CD4-positive, alpha-beta T cell treated with Interleukin-12 subunit alpha and Interleukin-12 subunit beta, for 1 hour (primary cell): Measurements from ENCODE around the gene ESRRB.

Experiments used
- DNase-seq: peaks from one replicate; pipeline ENCODE4 v3.0.0-alpha.2; 2020

The ESRRB gene

DNA sequence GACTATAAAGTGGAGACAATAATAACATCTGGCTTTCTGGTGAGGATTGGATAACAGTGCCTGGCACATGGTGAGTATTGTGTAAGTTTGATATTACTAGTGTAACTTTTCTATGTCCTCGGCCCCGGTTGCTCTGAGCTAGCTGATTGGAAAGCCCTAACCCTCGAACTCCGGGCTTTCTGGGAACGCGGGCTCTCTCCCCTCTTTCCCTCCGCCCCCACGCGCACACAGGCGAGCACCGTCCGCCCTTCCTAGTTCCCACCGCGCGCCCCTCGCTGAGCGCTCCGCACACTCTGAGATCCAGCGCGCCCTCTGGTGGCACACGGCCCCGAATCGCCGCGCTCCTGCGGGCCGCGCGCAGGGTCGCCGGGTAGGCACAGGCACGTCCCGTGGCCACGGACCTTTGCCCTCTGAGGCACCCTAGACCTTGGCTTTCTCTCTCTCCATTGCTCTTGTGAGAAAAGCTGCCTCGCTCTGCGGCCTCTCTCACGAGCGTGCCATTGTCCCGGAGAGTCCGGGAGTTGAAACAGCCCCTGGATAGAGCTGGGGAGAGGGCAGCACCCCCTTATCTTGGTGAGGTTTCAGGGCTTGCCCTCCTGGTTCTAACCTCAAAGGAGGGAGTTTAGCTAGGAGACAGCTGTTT, 23.2 kb upstream of the ESRRB start:
- DNase-seq, result peak; percentile 30

DNA sequence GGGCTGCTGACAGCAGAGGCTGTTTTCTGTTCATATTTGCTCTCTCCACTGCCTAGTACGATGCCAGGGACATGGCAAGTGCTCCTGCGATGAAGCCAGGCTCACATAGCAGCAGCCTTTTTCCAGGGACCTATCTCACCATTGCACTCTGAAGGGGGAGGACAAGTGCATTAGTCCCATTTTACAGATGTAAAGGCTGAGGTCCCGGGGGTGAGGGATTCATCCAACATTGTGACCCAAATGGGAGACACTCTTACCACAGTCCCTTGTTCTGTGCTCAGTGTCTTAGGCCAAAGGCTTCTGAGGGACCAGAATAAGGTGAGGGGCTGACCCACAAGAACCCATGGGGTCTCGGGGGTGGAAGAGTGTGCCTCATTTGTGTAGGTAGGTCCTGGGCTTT, 21.6 kb upstream of the ESRRB start:
- no peak for DNase-seq

DNA sequence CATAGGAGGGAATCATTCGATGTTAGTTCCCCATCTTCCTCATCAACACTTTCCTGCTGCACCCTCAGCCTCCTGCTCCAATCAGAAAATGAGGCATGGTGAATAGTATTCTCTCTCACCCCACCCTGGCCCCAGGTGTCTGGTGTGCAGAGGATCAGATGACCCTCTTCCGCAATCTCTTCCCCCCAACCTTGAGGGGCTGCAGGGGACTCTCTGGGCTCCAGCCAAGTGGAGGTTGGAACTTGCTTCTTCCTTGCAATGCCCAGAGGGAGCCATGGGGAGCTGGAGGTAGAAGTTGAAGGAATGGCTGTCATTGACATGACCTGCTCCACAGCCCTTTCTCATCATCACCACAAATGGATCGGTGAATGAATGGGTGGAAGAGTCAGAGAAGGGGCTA, 20.2 kb upstream of the ESRRB start:
- no peak for DNase-seq

DNA sequence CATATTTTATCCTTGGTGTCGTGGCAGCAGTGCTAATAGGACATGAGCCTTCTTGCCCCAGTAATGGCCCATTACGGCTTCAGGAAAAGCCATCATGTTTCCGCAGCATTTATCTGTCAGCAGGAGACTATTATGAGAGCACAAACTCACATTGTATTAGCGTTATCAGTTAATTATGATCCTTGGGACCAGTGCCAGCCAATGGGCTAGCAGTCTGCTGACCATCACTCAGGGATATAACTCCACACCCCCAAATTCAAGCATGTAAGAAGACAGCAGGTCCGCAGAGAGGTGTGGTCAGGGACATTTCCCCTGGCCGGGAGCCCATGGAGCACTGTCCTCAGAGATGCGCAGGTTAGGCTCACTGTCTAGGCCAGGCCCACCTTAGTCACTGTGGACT, 4.9 kb upstream of the ESRRB start:
- no peak for DNase-seq

DNA sequence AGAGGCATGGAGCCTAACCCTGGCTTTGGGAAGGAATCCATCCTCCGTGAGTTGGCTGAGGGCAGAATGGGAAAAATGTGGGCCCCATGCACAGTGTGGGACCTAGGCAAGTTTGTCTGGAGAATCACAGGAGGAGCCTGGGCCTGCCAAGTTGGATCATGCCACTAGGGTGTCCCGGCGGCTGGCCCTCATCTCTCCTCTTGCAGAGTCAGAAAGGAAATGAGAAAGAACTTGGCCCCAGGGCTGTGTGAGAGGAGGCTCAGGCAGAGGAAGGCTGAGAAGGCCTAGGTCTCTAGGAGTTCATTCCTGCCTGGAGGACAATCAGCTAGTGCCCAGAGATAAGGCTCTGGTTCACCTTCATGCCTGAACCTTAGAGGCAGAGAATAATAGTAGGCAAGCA, 2.5 kb upstream of the ESRRB start:
- DNase-seq, result no peak

DNA sequence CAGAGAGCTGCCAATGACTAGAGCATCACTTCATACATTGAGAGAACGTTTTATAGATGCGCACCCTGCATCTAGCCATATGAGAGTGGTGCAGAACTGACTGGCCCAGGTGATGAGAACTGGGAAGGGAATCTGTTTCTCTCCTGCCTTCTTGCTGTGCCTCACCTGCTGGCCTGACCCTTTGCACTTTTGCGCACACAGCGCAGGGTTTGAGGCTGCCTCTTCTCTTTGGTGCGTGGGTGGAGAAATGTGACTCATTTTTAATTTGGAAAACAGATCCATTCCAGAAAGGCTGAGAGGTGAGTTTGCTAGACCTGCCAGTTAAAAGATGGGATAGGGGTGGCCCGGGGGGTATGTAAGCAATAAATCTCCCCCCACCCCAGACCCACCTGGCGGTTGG, 453 bp upstream of the ESRRB start:
- DNase-seq, result no peak

DNA sequence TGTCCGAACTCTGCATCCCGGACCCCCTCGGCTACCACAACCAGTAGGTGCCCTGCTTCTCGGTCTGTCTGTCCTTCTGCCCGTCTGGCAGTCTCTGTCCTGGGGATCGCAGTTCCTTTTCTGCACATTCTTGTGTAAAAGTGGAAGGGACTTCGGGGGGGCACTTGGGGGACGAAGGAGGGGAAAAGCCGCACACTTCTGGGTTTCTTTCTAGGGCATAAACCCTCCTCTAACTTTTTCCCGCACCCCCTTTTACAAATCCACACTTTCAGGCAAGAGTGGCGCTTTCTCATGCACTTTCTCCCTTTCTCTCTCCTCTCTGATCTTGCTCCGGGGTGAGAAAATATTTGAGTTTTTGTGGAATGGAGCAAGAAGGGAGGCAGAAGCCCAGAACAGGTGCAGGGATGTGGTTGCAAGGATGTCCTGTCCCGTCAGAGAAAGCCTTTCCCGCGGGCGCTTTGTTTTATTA, 506 bp downstream of the ESRRB start:
- DNase-seq, result no peak

DNA sequence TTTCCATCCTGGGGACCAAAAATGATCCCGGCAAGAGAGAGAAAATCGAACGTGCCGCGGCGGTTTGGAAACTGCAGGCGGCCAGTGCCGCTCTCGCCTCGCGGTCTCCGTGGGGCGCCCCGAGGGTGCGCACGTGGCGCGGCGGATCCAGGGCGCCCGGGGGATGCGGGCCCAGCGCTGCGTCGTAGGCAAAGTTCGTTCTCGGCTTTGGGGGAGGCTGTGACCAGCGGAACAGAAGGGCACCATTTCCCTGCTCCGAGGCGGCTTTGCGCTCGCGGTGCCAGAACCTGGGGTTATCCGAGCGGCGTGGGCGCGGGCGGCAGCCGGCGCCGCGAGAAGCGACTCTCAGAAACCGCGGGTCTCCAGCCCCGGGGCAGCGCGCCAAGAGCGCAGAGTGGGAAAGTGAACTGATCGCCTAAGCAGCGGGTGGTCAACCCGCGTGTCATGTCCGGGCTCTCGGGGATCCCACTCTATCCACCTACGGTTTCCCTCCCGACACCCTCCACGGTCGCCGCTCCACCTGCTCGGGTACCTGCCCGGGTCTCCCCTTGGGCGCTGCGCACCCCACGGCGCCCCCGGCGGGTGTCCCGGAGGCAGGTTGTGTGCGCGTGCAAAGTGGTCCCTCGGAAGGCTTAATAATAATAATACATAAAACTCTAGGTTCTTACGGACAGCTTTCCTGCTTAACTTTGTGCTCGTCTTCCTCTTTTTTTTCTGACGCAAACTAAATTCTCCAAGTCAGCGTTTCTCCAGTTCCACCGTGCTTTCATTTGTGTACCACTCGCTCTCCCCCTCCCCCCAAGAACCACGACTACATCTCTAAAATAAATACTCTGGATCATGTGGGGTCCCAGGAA, 1.2 kb downstream of the ESRRB start:
- no peak for DNase-seq

DNA sequence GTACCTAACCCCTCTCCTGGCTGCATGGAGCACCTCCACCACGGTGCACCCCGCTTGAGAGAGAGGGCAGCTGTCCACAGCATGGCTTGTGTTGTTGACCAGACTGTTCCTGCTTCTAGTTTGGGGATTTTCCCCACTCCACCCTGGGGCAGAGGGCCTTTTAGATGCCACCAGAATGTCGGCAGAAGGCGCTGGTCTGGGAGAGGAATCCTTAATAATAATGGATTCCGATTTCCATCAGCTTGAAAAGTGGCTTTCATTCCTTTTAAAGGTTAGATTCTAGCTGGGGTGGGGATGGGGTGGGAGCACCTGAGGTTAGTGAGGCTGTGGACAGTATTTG, 1.8 kb downstream of the ESRRB start:
- no peak for DNase-seq

DNA sequence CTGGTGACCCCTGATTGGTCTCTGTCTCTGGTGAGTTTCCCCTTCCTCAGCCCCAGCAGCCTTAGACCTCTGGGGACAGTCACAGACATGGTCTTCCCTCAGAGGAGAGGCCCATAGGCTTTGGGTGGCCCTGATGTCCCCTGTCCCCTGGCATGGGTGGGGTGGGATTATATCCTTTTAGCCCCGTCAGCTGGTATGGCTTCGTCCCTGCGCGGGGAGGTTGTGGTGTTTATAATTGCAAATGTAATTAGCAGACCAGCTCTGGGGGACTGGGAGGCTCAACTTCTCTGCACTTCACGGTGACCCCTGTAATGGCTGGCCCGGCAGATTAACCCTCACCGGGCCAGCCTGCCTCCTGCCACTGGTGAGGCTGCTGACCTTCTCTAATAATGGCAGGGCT, 5.1 kb downstream of the ESRRB start:
- DNase-seq, result no peak

DNA sequence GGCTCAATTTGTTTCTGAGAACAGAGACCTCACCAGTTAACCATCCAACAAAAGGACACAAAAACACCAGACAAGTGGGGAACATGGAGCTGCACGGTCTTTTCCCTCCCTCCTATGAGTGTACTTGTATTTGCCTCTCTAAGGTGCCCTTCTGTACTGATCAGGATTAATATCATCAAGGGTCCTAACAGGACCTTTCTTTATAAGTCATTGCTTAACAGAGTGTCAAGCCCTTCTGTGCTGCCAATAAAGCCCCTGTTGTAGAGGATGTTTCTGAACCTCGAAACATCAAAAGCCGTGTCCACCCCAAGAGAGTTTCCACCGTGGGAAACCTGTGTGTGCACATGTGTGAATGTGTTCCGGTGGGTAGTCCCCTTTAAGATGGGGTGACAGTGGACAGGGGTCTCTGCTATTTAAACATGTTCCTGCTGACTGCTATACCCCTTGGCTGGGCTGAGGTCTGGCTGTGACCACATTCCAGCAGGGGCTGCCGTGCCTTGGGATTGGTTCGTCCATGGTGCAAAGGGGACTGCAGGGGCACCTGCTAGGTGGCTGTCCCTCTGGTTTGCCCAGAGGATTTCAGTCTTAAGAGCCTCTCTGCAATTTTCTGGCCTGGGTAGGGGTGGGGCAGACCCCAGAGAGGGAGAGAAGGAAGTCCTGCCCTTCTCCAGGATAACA, 6.0 kb downstream of the ESRRB start:
- DNase-seq, result no peak

DNA sequence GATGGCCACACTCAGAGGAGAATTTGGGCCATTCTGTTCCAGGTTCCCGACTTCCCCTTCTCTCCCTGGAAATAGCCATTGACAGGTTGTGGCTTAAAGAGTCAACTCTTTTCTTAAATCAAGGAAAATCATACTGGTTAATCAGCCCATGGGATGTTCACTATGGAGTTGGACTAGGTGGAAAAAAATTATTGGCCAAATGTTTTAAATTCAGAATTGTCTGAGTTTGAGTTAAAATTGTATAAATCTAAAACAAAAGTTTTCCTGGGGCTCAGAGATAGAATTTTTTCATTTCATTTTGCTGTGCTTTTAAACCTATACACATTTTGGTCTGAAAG, 6.5 kb downstream of the ESRRB start:
- DNase-seq, result no peak

DNA sequence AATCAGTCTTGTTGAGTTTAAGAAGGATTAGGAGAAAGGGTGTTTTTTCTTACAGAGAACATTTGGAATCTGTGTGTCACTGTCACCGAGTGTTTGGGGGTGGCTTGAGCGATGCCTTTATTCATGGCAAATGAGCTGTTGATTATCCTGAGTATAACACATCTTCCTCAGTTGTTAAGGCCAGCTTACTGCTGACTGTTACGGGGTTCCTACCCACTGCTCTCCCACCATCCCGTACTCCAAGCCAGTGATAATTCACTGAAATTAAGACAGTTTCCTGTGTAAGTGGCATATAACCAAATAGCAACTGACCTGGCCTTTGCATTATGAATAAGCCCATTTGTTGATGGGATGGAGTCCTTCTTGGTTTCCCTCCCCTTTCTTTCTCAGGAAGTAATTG, 9.5 kb downstream of the ESRRB start:
- no peak for DNase-seq

DNA sequence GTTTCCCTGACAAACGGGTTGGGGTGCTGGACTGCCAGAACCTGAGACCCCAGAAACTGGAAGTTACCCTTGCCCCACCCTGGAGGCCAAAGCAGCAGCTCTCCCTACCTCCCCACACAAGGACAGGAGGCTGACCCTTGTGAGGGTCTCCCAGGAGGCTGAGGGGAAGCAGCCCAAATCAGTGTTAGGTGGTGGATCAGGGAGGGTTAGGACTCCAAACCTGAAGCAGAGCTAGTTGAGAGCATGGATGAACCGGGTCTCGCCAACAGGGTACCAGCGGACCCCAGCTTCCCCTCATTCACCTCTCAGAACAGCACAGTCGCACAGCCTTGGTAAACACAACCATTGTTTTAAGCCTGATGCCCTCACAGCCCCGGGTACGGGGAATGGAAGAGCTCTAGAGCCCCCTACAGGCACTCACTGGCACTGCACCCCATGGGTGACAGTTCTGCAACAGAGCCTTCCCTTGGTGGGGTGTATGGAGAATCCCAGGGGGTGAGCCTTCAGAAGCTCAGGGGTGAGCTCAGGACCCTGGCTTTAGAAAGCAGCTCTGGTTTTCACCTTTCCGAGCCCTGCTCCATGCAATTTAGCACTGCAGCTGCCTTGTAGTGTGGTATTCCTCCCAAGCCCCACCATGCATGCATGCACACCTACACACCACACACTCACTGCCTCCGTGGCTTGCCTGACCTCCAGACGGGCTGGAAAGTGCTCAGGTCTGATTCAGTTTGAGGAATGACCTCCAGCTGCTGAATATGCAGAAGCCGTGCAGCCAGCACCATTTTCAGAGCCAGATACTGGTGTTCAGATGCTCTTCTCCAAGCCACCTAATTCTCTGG, 11.2 kb downstream of the ESRRB start:
- DNase-seq, result peak; percentile 41

DNA sequence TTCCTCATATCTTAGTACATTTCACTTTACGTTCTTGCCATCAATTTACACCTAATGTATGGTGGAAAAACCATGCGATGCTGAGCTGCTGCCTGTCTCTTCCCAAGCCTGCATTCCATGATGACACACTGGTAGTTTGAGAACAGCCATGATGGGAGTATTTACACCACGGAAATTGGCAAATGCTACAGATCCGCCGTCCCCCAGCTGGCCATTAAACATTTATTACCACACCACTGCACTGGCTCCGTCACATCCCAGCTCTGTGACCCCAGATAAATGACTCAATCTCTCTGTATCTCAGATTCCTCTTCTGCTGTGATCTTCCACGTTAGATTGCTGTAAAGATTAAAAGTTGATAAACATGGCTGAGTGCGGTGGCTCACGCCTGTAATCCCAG, 13.9 kb downstream of the ESRRB start:
- no peak for DNase-seq

DNA sequence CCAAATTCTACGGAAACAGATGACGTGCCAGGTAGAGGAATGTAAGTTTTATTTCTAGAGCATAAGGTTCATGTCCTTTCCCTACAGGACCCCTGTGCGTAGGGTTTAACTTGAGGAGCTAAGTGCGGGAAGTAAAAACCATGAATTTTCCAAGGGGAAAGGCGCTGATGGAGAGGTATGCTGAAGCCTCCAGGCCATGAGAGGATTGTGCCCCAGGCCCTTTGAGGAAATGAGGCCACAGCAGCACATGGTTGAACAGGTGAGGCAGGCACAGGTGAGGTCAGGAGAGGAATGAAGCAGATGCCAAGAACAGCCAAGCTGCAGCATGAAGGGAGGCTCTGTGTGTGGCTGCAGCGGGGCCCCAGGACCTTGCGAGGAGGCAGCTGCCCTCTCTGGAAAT, 14.7 kb downstream of the ESRRB start:
- DNase-seq, result no peak

DNA sequence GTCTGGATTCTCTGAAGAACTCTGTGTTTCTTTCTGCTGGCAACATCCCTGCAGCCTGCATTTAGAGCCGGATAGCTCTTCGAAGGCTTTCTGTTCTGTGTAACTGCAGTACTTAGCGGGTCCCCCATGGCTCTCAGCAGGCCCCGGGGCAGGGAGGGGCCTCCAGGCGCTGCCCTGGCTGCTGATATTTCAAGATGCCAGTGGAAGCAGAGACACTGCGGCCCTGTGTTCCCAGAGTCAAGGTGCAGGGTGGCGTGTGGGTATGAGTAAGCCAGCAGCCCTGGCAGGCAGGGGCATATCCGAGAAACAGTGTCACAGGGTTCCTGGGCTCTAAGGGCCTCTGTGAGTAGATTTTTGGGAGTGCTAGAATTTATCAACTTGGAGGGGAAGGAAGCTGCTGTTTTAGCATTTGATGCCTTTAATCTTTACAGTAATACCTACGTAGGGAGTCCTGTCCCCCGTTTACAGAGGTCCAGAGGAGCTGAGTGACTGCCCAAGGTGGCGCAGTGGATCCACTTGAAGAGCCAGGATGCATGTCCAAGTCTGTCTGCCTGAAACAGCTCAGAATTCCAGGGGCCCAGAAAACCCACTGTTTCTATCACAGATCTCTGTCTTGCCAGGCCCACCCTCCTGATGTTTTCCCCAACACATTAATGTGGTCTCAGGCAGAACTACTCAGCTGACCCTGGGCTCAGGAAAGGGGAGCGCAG, 16.2 kb downstream of the ESRRB start:
- DNase-seq, result no peak

DNA sequence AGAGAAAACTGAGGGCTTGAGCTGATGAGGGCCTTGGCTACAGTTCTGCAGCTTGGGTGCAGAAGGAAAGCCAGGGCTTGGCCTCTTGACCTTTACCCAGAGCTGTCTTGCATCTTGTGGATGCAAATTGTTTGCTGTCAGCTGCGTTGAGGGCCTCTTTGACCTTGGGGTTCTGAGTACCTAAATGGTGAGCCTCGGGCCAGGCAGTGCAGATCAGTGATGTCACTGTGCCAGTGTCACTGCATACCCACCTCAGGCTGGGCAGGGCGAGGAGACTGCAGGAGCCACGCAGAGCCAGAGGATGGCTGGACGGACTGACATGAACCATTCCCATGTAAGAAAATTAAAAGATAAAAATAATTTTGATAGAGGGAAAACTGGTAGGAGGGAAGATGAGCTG, 18.6 kb downstream of the ESRRB start:
- DNase-seq, result no peak

DNA sequence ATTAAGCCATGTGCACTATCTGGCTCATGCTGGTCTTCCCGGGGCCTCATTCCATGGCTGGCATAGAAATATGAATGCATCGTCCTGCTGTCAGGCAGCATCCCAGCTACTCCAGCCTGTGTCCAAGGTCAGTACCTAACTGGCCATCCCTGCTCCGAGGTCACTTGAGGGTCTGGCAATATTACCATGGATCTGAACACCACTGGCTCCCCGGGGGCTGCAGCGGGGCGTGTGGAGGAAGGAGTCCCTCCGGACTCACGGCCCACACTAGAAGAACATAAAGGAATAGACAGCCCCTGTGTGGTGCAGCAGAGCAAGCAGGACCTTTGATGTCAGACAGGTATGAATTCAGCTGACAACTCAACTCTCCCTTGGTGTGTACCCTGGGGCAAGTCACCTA, 19.2 kb downstream of the ESRRB start:
- no peak for DNase-seq

DNA sequence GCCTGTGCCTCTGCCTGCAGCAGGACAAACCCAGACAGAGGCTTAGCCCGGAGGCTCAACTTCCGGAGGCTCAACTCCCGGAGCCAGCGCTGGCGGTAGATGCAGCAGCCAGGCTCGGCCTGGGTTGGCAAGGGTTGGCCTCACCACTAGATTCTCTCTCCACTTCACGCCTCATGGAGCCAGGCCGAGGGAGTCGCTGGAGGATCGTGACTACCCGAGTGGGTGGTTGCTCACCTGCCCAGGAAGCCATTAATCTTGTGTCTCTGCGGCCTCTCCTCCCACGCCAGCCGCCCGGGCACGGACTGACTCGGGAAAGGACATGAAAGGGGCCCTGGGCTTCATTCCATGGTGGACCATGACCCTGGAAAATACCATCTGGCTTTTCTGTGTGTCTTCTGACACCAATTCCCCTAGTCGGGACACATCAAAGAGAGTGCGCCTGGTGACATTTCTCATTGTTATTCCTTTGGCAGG, 20.8 kb downstream of the ESRRB start:
- DNase-seq, result no peak

DNA sequence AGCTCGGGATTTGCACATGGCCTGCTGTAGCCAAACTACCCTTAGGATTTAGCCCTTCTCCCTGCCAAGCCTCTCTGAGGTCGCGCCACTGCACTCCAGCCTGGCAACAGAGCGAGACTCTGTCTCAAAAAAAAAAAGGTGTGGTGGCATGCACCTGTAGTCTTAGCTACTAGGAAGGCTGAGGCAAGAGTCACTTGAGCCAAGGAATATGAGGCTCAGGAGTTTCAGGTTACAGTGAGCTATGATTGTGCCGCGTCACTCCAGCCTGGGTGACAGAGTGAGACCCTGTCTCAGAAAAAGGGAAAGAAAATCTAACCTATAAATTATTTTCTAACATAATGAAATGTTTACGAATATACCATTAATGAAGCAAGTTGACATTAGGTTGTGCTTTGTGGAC, 29.7 kb downstream of the ESRRB start:
- DNase-seq, result no peak

DNA sequence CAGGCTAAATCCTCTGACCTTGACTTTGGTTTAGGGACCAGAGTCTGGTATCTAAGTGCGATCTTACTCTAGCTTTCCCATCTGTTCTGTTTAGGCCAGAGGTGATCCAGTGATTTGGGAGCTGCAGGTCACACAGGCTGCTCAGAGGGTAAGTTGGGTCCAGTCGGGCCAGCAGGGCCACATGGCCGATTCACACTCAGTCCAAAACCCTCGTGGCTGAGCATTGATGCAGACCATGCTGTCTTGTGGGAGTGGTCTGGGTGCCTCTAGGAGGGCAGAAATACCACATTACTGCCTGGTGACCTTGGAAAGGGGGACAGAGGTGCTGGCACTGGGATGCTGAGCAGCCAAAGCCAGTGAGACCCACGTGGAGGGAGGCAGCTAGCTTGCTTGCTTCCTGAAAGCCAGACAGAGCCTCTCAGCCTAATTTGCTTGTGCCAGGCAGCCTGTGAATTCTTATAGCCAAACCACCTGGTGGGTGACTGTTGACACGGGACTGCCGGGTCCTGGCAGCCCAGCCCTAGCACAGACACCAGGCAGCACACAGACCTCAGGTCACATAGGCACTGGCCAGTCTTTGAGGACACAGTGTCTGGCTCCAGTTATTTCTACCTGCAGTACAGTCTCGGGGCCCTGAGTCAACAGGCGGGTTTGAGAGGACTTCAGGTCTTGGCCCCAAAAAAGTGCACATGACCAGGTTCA, 31.7 kb downstream of the ESRRB start:
- DNase-seq, result no peak
